Testis (tissue), 3 donors: ENCODE data around the gene ZFAND6. TPM values are rescaled to one million over a fixed set of nuclear protein-coding genes. Genes with fewer than 3 reads are reported as not detected.

Source experiments
- DNase-seq: peaks from one replicate; pipeline ENCODE4 v3.0.0-alpha.2; 2019
- H3K27ac ChIP-seq, 2 donors: fragments of 200-600 bp; sonication (generic); one replicate each; pipeline ENCODE4 v1.5.1; 2019
- H3K27me3 ChIP-seq: fragments of 200-600 bp; sonication (generic); one replicate; pipeline ENCODE4 v1.5.1; 2019
- H3K36me3 ChIP-seq: fragments of 200-600 bp; sonication (generic); one replicate; pipeline ENCODE4 v1.5.1; 2017; ENCODE audit warnings: low read depth; ENCODE audit errors: missing control alignments
- H3K4me1 ChIP-seq: fragments of 200-600 bp; sonication (generic); one replicate; pipeline ENCODE4 v1.5.1; 2019
- H3K4me3 ChIP-seq, 2 donors: fragments of 200-600 bp; sonication (generic); one replicate each; pipeline ENCODE4 v1.5.1; 2017 to 2019
- H3K9me3 ChIP-seq: fragments of 200-600 bp; sonication (generic); one replicate; pipeline ENCODE4 v1.5.1; 2017
- CTCF ChIP-seq, 3 experiments: fragments of 450-650 bp in 2 of 3; fragments of 200-600 bp in 1 of 3; sonication (generic) in 1 of 3; IDR thresholded peaks; one replicate each; pipeline ENCODE4 v1.5.1; 2016 to 2019; ENCODE audit warnings: antibody characterized with exemption in 3 of 3, mild to moderate bottlenecking in 2 of 3, moderate library complexity in 1 of 3
- POLR2A ChIP-seq: fragments of 450-650 bp; IDR thresholded peaks from one replicate; pipeline ENCODE4 v1.6.1; 2017; ENCODE audit warnings: antibody characterized with exemption, mild to moderate bottlenecking, moderate library complexity
- WGBS, 2 donors: methylation state at CpG; one replicate each; pipeline ENCODE4 v1.1.5; 2018; 5-methylcytosine and 5-hydroxymethylcytosine counted together
- intact Hi-C: fragments of 100-400 bp; cut with DNase I; formaldehyde crosslinking; loops from one replicate; pipeline ENCODE4 v1.15.1; 2023; ENCODE audit warnings: low total_unique reads
- polyA plus RNA-seq: library from polyadenylated mRNA; stranded (reverse); fragments of 350-450 nt; fragmentation: Illumina TruSeq; extraction: RNeasy Lipid Tissue Mini Kit (QIAGEN cat#74804); gene quantifications from one replicate; pipeline ENCODE4 v1.2.3, GENCODE V29; 2014; ENCODE audit warnings: low read depth, low replicate concordance; ENCODE audit not compliant: insufficient read depth
- total RNA-seq, 2 donors: library from RNA; depleted of rRNA; stranded (reverse); fragments of >200 nt; gene quantifications; one replicate each; pipeline ENCODE4 v1.2.3, GENCODE V29; 2016

The ZFAND6 gene
- total and polyA plus RNA-seq, 3 donors from 2014 or later, result 220 to 255 (median 251) TPM

- intact Hi-C loops, result no loop called here
- 85 to 93% methylated on average over 6 to 7 of the region's 7 CpGs for WGBS, 2 donors
- no peak for DNase-seq
- H3K27me3 ChIP-seq, result no peaks in the 10 kb centered on the region
- no peaks in the 10 kb centered on the region for H3K9me3 ChIP-seq
- no peak overlapping the region for H3K27ac ChIP-seq
- H3K4me3 ChIP-seq, result no peak overlapping the region
- TF ChIP-seq CTCF (IDR thresholded peaks at IDR 0.05) (no peak), POLR2A (no peak)
- H3K4me1 ChIP-seq, result no peaks in the 10 kb centered on the region
- no peaks in the 10 kb centered on the region for H3K36me3 ChIP-seq
These were observed 121.0 kb downstream of the ZFAND6 start for GRCh38 chr15:80180468-80180867.

DNA sequence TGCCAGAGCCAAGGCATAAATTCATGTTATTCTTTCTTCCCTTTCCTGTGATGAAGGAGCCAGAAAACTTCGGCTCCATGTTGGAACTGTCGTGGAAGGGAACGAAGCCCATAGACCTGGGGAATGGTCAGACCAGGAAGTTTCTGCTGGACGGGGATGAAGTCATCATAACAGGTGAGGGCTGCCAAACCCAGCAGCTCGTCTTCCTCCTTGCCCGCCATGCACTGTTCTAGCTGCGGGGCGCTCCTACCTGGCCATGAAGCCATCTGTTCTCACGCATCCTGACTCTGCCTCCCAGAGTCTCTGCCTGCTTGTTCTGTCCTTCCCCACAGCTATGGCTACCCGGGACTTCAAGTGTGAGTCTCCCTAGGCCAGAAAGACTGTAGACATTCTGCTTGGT is 121.5 kb downstream of the ZFAND6 start:
- Histone ChIP-seq H3K4me3 (no peak overlapping the region), H3K9me3 (no peaks in the 10 kb centered on the region), H3K4me1 (no peaks in the 10 kb centered on the region), H3K27ac (no peak overlapping the region), H3K36me3 (no peaks in the 10 kb centered on the region), H3K27me3 (no peaks in the 10 kb centered on the region)
- TF ChIP-seq POLR2A (no peak), CTCF (IDR thresholded peaks at IDR 0.05) (no peak)
- intact Hi-C loops, result no loop called here
- WGBS, 2 donors, result 93 to 96% methylated on average over 10 of the region's 10 CpGs
- DNase-seq, result no peak

DNA sequence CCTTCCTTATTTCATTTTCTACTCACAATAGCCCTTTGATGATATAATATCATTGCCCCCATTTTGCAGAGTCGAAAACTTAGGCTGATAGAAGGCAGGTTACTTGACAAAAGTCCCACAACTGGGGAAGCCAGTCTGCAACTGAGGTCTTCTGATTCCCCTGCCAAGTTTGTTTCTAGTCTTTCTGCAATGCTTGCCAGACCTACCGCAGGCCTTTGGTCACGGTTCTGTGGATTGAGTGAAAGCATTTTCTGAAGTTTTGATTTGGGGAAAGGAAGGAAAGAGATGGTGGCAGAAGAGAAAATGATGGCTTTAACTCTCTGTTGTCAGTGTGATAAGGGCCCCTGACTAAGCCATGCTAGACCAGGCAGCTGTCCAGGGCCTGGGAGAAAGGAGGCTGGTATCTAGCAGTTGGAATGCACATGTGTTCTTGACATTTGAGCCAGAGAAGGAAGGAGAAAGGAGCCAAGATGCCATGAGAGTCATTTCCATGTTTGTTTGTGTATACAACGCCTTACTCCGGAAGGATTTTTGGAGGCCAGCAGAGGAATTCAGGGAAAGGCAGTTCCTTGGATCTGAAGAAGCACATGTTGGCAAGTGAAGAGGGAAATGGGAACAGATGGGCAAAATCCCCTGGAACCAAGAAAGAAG is 123.3 kb downstream of the ZFAND6 start:
- TF ChIP-seq CTCF (IDR thresholded peaks at IDR 0.05), result no peak
- no peak for TF ChIP-seq POLR2A
- intact Hi-C loops, result no loop called here
- Histone ChIP-seq H3K27me3 (no peaks in the 10 kb centered on the region), H3K27ac (no peak overlapping the region), H3K9me3 (no peaks in the 10 kb centered on the region), H3K36me3 (no peaks in the 10 kb centered on the region), H3K4me3 (no peak overlapping the region), H3K4me1 (no peaks in the 10 kb centered on the region)
- no peak for DNase-seq
- 62 to 73% methylated on average over 5 of the region's 5 CpGs for WGBS, 2 donors

- H3K36me3 ChIP-seq, result no peaks in the 10 kb centered on the region
These were observed 123.8 kb downstream of the ZFAND6 start for GRCh38 chr15:80183306-80183705.

More at GRCh38 chr15:80183306-80183705, 123.8 kb downstream of the ZFAND6 start:
- H3K27ac ChIP-seq, result no peak overlapping the region
- H3K27me3 ChIP-seq, result no peaks in the 10 kb centered on the region
- 94 to 96% methylated on average over 10 of the region's 10 CpGs for WGBS, 2 donors
- H3K4me3 ChIP-seq, result no peak overlapping the region
- no peak for DNase-seq
- no peaks in the 10 kb centered on the region for H3K9me3 ChIP-seq
- H3K4me1 ChIP-seq, result no peaks in the 10 kb centered on the region
- intact Hi-C loops, result no loop called here
- TF ChIP-seq POLR2A (no peak), CTCF (IDR thresholded peaks at IDR 0.05) (no peak)
